ENCODE results near the gene NUAK1. TPM values are rescaled to one million over a fixed set of nuclear protein-coding genes. Genes with fewer than 3 reads are reported as not detected.

Gene NUAK1
- total and polyA plus RNA-seq, 2 experiments from 2014 or later = 5.4 to 16.9 TPM

DNA sequence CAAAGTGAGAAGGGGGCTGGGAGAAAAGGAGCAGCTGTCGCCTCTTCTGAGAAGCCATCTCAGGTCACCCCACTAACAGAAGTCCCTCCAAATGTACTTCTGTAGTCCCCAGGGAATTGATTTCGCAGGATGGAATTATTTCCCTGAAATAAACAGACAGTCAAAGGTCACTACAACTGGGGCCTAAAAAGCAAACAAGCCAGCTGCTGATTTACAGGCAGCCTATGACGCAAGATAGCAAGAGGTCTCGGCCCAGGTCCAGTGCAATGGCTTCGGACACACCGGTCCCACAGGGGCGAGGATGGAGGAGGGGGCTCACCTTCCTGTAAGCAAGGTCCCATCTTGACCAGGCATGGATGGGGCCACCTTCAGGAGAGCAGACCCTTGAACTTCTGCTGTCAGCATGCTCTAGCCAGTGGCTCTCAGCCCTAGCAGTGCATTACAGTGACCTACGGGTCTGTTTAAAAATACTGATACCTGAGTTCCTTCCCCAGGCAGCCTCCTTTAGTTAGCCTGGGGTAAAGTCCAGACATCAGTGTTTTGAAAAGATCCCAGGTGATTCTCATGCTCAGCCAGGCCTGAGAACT, 18.1 kb downstream of the NUAK1 start (continued):
- no peak for TF ChIP-seq ZNF462 (CRISPR knock-in tag; IDR thresholded peaks at IDR 0.05)

DNA sequence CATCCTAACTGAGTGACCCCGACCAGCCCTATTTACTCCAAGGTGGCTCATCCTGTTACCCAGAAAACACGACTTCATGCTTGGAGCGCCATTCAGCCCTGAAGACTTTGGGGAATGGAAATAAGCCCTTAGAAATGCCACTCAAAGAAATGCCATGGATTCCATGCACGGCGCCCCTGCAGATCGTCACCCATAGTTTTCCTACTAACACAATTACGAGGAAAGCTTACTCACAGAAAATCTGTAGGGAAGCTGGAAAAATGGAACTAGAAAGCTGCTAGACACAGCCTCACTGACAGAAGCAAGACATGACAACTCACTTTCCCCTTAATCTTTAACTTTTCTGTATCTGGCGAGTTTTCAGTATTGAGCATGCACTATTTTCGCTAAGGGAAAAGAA, 19.5 kb downstream of the NUAK1 start:
- Mint-ChIP-seq H3K27ac (peak overlapping the region; percentile 24; the same call in 1 of the 2 replicates), H3K4me3 (no peak overlapping the region), H3K4me1 (peaks cover 50% of the 10 kb centered on the region), H3K27me3 (ENCODE audit: insufficient read depth, low read depth, poor library complexity) (peaks cover 6% of the 10 kb centered on the region), H3K36me3 (ENCODE audit: low read depth) (no peaks in the 10 kb centered on the region), H3K9me3 (no peaks in the 10 kb centered on the region)
- Histone ChIP-seq H3K79me2 (replicated peaks; ENCODE audit: insufficient read depth) (peaks cover 100% of the 10 kb centered on the region), H3K27me3 (ENCODE audit: insufficient read depth) (no peaks in the 10 kb centered on the region), H3F3A (replicated peaks; ENCODE audit: low read depth) (no peaks in the 10 kb centered on the region), H2AFZ (no peak overlapping the region), H3K36me3 (ENCODE audit: insufficient read depth) (no peaks in the 10 kb centered on the region), H3K4me1 (ENCODE audit: insufficient read depth) (peaks cover 53% of the 10 kb centered on the region), H4K20me1 (replicated peaks; ENCODE audit: insufficient read depth) (no peaks in the 10 kb centered on the region), H3K4me3 (no peak overlapping the region), H3K4me2 (0 out of 2 replicates have a peak overlapping the region, but pooled peaks have one; percentile 33), H3K9me2 (ENCODE audit: insufficient read depth) (no peaks in the 10 kb centered on the region), H3K27ac (ENCODE audit: low read depth) (peak overlapping the region; percentile 53; the same call in 1 of the 2 replicates)
- ATAC-seq (no peak), DNase-seq (ENCODE audit: low spot score) (no peak)
- TF ChIP-seq ZNF331 (CRISPR knock-in tag; IDR thresholded peaks at IDR 0.05; ENCODE audit: low read depth) = no peak
- TF ChIP-seq STAT1 (IDR thresholded peaks at IDR 0.05; ENCODE audit: unreplicated experiment) = no peak
- no peak for TF ChIP-seq ETS1 (IDR thresholded peaks at IDR 0.05)
- TF ChIP-seq EZH2 (IDR thresholded peaks at IDR 0.05; ENCODE audit: low read depth, unreplicated experiment) = no peak
- no peak for TF ChIP-seq REST (IDR thresholded peaks at IDR 0.05; ENCODE audit: unreplicated experiment)
- TF ChIP-seq, protein P1, sequence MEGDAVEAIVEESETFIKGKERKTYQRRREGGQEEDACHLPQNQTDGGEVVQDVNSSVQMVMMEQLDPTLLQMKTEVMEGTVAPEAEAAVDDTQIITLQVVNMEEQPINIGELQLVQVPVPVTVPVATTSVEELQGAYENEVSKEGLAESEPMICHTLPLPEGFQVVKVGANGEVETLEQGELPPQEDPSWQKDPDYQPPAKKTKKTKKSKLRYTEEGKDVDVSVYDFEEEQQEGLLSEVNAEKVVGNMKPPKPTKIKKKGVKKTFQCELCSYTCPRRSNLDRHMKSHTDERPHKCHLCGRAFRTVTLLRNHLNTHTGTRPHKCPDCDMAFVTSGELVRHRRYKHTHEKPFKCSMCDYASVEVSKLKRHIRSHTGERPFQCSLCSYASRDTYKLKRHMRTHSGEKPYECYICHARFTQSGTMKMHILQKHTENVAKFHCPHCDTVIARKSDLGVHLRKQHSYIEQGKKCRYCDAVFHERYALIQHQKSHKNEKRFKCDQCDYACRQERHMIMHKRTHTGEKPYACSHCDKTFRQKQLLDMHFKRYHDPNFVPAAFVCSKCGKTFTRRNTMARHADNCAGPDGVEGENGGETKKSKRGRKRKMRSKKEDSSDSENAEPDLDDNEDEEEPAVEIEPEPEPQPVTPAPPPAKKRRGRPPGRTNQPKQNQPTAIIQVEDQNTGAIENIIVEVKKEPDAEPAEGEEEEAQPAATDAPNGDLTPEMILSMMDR (conservative IDR thresholded peaks at IDR 0.05; ENCODE audit: low read depth in 2 of 2) = no peak
- TF ChIP-seq JUNB (IDR thresholded peaks at IDR 0.05; ENCODE audit: unreplicated experiment) = no peak
- no peak for TF ChIP-seq ZNF114 (CRISPR knock-in tag; IDR thresholded peaks at IDR 0.05)

Data from GM23338 (cell line).